ENCODE measurements around the gene TRIM52.

The TRIM52 gene

GRCh38 chr5:181223729-181224389 lies 37.1 kb downstream of the TRIM52 start:
- TF ChIP-seq CTCF (IDR thresholded peaks at IDR 0.05; ENCODE audit: extremely low read depth, missing control alignments) = no peak
- DNase-seq (ENCODE audit: low spot score) = peak; percentile 59

GRCh38 chr5:181223058-181223728 lies 37.8 kb downstream of the TRIM52 start, which contains the start of gene TRIM41:
Gene TRIM41, plus strand, starts transcription at chr5:181223281. Its CDS starts 719 bp downstream, at chr5:181224000.
- TF ChIP-seq CTCF (IDR thresholded peaks at IDR 0.05; ENCODE audit: extremely low read depth, missing control alignments) = no peak
- peak; percentile 88 for DNase-seq (ENCODE audit: low spot score)

- DNase-seq (ENCODE audit: low spot score) = no peak
- TF ChIP-seq CTCF (IDR thresholded peaks at IDR 0.05; ENCODE audit: extremely low read depth, missing control alignments) = no peak
These were observed 38.3 kb downstream of the TRIM52 start for GRCh38 chr5:181222630-181223057.

GRCh38 chr5:181221792-181222629 lies 38.9 kb downstream of the TRIM52 start:
- no peak for TF ChIP-seq CTCF (IDR thresholded peaks at IDR 0.05; ENCODE audit: extremely low read depth, missing control alignments)
- DNase-seq (ENCODE audit: low spot score) = peak; percentile 68

- TF ChIP-seq CTCF (IDR thresholded peaks at IDR 0.05; ENCODE audit: extremely low read depth, missing control alignments) = no peak
- DNase-seq (ENCODE audit: low spot score) = peak; percentile 7
These were observed 39.7 kb downstream of the TRIM52 start for GRCh38 chr5:181221105-181221791.

- no peak for TF ChIP-seq CTCF (IDR thresholded peaks at IDR 0.05; ENCODE audit: extremely low read depth, missing control alignments)
- no peak for DNase-seq (ENCODE audit: low spot score)
These were observed 40.8 kb downstream of the TRIM52 start for GRCh38 chr5:181220178-181220515.
